Measurements from ENCODE around the gene TYMP. TPM values are rescaled to one million over a fixed set of nuclear protein-coding genes. Genes with fewer than 3 reads are reported as not detected.
A peak's percentile ranks its signal among the peaks of the same experiment; 100 is the strongest.
"Not testable (repeated sequence)": the region's sequence is repeated elsewhere in the genome, so short reads cannot be mapped to it uniquely, and the experiment has no call there.

The TYMP gene
- total RNA-seq, 1 donor from 2014 or later = 44.5 TPM

GRCh38 chr22:50544746-50545253 is 15.0 kb upstream of the TYMP start:
- intact Hi-C loops (cut with DNase I) = no loop called here
- no peak for ATAC-seq
- DNase-seq (ENCODE audit: low spot score) = no peak

DNA sequence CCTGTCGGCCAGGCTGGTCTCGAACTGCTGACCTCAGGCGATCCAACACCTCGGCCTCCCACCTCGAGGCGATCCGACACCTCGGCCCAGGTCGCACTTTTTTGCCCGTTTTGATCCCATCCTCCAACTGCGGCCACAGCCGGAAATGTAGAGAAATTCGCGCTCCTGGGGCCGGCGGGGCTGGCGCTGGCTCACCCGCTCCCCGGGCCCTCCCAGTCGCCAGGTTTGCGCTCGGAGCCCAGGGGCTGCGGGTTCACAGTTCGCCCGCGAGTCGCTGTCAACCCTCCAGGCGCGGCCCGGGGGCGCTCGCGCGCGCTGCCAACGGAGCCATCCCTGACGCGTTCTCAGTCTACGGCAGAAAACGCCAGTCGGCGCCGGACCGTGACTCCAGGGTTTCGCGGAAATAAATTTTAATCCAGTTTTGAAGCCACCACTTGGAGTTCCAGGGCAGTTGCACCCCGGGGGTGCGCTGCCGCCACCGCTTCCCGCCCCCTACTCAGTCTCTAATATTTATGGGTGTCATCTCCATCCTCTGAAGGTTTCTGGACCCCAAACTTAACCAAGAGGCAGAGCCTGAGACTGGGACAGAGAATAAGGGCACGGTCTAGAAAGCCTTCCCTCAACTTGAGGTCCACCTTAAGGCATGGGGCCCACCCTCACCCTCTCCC is 14.4 kb upstream of the TYMP start:
- DNase-seq (ENCODE audit: low spot score) = peak; percentile 84
- intact Hi-C loops (cut with DNase I) = no loop called here
- ATAC-seq = peak; percentile 48

DNA sequence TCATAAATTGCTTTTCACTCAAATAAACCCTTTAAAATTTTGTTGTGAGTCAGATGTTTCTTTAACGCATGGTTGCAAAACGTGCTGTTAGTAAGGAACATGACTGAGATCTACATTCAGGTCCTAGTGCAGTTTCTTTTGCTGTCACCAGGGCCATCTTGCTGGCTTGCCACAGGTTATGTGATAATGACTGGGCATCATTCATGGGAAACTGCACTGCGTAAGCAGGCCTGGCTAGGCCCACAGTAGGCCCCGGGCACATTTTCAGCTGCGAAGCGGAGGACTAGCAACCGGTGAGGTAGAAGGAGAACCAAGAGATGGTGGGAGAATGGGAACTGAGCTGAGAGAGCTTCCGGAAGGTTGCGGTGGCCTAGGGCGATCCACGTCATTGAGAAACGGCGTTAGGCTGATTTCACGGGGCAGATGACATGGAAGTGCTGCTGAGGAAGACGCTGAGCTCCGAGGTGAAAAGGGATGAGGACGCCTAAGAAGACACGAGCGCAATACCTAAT is 12.7 kb upstream of the TYMP start:
- intact Hi-C loops (cut with DNase I) = no loop called here
- ATAC-seq = no peak

DNA sequence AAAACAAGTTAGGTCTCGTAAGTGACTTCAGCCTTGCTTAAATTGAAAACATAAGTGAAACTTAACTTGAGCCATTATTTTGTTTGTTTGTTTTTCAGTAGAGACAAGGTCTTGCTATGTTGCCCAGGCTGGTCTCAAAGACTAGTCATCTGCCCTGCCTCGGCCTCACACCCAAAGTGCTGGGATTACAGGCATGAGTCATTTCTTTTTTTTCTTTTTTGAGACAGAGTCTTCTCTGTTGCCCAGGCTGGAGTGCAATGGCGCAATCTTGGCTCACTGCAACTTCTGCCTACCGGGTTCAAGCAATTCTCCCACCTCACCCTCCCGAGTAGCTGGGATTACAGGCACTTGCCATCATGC is 11.8 kb upstream of the TYMP start:
- intact Hi-C loops (cut with DNase I); ATAC-seq; DNase-seq (ENCODE audit: low spot score): not testable (repeated sequence)

More for the DNA sequence above, 12.7 kb upstream of the TYMP start:
- DNase-seq (ENCODE audit: low spot score) = peak; percentile 65

DNA sequence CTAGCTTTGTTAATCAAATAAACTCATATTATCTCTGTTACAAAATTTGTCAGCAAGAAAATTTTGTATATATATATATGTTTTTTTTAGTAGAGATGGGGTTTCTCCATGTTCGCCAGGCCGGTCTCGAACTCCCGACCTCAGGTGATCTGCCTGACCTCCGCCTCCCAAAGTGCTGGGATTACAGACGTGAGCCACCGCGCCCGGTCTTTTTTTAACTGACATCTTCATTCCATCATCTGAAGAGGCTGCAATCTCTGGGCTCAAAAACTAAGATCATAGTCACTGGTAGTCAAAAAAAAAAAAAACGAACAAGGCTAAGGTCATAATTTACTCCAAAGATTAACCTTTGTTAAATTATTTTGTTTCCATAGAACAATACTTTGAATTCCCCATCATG is 10.6 kb upstream of the TYMP start:
- DNase-seq (ENCODE audit: low spot score) = no peak
- no peak for ATAC-seq
- intact Hi-C loops (cut with DNase I) = loop anchor here (1.0 kb wide), 1 partner anchor 15 kb away; the partner anchor contains the start of gene SCO2

GRCh38 chr22:50537765-50538164 is 8.0 kb upstream of the TYMP start:
- intact Hi-C loops (cut with DNase I) = no loop called here
- DNase-seq (ENCODE audit: low spot score) (no peak), ATAC-seq (no peak)

DNA sequence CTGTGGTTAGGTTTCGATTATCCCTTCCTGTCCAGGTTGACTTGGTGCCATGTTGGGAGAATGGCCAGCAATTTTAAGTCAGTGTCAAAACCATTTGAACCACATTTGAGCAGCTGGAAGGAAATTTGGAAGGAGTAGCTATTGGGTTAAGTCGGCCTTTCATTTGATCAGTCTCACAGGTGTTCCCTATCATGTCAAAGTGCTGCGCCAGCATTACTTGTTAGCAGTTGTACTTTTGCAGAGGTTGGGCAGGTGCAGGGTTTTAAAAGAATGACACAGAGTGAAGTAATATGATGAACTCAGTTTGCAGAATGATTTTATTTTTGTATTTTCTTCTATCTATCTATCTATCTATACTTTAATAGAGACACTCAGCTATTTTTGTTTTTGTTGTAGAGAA is 6.4 kb upstream of the TYMP start:
- ATAC-seq (no peak), DNase-seq (ENCODE audit: low spot score) (no peak)
- intact Hi-C loops (cut with DNase I) = no loop called here

- intact Hi-C loops (cut with DNase I) = no loop called here
- DNase-seq (ENCODE audit: low spot score) (no peak), ATAC-seq (no peak)
Observed at GRCh38 chr22:50535113-50535512, 5.3 kb upstream of the TYMP start.

GRCh38 chr22:50533856-50534711 is 4.3 kb upstream of the TYMP start:
- DNase-seq (ENCODE audit: low spot score); intact Hi-C loops (cut with DNase I); ATAC-seq: not testable (repeated sequence)

GRCh38 chr22:50532824-50533796 is 3.3 kb upstream of the TYMP start:
- intact Hi-C loops (cut with DNase I) = no loop called here
- no peak for ATAC-seq
- DNase-seq (ENCODE audit: low spot score) = no peak

DNA sequence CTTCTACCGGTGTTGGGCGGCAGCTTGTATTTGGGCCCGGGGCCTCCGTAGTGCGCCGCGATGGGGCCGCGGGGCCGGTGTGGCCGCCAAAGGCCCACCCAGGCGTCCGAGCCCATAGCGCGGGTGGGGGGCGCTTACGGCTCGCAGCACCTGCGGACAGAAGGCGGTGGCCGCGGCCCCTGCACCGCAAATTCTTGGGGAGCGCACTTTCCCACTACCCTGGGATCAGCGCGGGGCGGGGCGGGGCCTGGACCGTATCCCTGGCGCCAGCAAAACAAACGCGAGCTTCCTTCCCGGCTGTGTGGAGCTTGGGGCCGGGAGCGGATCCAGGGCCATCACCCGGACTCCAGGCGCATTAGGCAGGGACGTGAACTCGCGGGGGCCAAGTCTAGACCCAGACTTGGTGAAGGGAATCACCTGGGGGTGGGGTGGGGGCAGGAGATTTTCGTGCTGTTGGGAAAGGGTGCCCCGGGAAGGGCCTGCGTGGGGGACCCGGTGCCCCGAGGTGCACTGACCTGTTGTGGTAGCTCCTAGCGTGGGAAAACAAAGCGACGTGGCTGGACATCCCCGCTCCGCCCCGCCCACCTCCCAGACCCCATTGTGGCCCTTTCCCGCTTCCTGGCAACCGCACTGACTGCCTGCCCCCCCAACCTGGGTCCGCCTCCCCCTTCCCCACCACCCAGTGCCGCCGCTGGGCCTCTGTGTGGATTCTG is 2.3 kb upstream of the TYMP start:
- peak; percentile 88 for DNase-seq (ENCODE audit: low spot score)
- intact Hi-C loops (cut with DNase I) = no loop called here
- ATAC-seq = peak; percentile 56

- DNase-seq (ENCODE audit: low spot score) (peak; percentile 78), ATAC-seq (peak; percentile 17)
- intact Hi-C loops (cut with DNase I) = no loop called here
Observed at GRCh38 chr22:50531546-50531961, 1.7 kb upstream of the TYMP start.

GRCh38 chr22:50530877-50531545 is 1.2 kb upstream of the TYMP start:
- intact Hi-C loops (cut with DNase I) = no loop called here
- peak; percentile 68 for ATAC-seq

DNA sequence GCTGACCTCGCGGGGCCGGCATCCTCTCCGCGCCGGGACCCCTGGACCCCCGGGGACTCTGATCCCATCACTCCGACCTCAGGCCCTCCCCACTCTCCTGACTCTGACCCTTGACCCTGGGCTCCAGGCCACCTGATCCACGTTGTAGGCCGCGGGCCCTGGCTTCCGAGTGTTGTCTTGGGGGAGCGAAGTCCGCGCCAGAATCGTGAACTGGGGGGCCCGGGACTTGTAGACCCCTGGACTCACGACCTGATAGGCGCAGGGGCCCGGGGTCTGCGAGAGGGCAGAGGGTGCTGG is 716 bp upstream of the TYMP start:
- ATAC-seq (peak; percentile 1), DNase-seq (ENCODE audit: low spot score) (no peak)
- intact Hi-C loops (cut with DNase I) = no loop called here

More at GRCh38 chr22:50530877-50531545, 1.2 kb upstream of the TYMP start:
- peak; percentile 92 for DNase-seq (ENCODE audit: low spot score)

DNA sequence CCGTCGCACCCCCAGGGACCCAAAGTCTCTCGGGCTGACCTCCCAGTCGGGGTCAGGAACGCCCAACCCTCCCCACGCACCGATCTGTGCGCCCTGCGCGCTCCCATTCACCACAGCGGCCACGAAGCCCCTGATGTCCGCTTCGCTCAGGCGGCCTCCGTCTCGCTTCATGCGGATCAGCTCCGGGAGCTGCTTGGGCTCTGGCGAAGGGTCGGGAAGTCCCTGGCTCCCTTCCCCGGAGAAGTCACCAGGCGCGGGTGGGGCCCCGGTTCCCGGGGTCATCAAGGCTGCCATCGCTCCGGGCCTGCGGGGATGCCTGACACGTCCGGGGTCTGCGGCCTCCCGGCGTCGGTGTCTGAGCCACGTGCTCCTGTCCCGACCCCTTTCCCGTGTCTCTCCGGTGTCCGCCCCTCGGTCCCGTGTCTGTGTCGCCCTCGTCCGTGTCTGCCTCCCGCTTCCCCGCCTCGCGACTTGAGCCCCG is 356 bp downstream of the TYMP start:
- ATAC-seq = no peak
- intact Hi-C loops (cut with DNase I) = no loop called here
- DNase-seq (ENCODE audit: low spot score) = peak; percentile 84

GRCh38 chr22:50528682-50529415 is 963 bp downstream of the TYMP start:
- DNase-seq (ENCODE audit: low spot score) (no peak), ATAC-seq (no peak)
- intact Hi-C loops (cut with DNase I) = no loop called here
